K562 (cell line): ENCODE measurements around the gene TTC27. TPM values are rescaled to one million over a fixed set of nuclear protein-coding genes. Genes with fewer than 3 reads are reported as not detected.

Source experiments
- CBFB ChIP-seq: sonication (generic); formaldehyde crosslinking; IDR thresholded peaks from 2 replicates; pipeline ENCODE4 v1.4.0; 2020; ENCODE audit warnings: mild to moderate bottlenecking, missing genetic modification reagents
- CXXC5 ChIP-seq: fragments of 250-450 bp; sonication (Bioruptor Pico); IDR thresholded peaks from 2 replicates; pipeline ENCODE4 v1.8.0; 2022; ENCODE audit warnings: inconsistent platforms, mild to moderate bottlenecking, moderate library complexity
- GABPB2 ChIP-seq: fragments of 250-450 bp; sonication (Bioruptor Pico); conservative IDR thresholded peaks from 2 replicates; pipeline ENCODE4 v1.5.1; 2021; ENCODE audit warnings: mild to moderate bottlenecking
- HDAC6 ChIP-seq: IDR thresholded peaks from 2 replicates; pipeline ENCODE4 v1.6.1; 2012; ENCODE audit warnings: low read depth, mild to moderate bottlenecking, control low read depth, inconsistent platforms, low read length, moderate library complexity
- HMG20A ChIP-seq: fragments of 450-650 bp; formaldehyde crosslinking; conservative IDR thresholded peaks from 2 replicates; pipeline ENCODE4 v1.4.0; 2020; ENCODE audit warnings: mild to moderate bottlenecking, mixed read lengths
- MCM3 ChIP-seq: fragments of 450-650 bp; IDR thresholded peaks from 2 replicates; pipeline ENCODE4 v1.6.1; 2016
- OTX1 ChIP-seq: fragments of 450-650 bp; formaldehyde crosslinking; IDR thresholded peaks from 2 replicates; pipeline ENCODE4 v1.4.0; 2022; ENCODE audit warnings: mild to moderate bottlenecking
- PRMT5 ChIP-seq: sonication (generic); formaldehyde crosslinking; IDR thresholded peaks from 2 replicates; pipeline ENCODE4 v1.5.0; 2020; ENCODE audit warnings: missing genetic modification reagents
- SIN3B ChIP-seq: fragments of 450-650 bp; IDR thresholded peaks from 2 replicates; pipeline ENCODE4 v1.6.1; 2017; ENCODE audit warnings: low read depth, mild to moderate bottlenecking, moderate library complexity
- SMAD1 ChIP-seq: fragments of 150-350 bp; IDR thresholded peaks from 2 replicates; pipeline ENCODE4 v1.6.1; 2014; ENCODE audit warnings: low read length, low read depth; ENCODE audit not compliant: partially characterized antibody
- TCF3 ChIP-seq: sonication (generic); formaldehyde crosslinking; IDR thresholded peaks from 2 replicates; pipeline ENCODE4 v1.4.0; 2020; ENCODE audit warnings: mild to moderate bottlenecking, missing genetic modification reagents
- ZBTB8A ChIP-seq: fragments of 450-650 bp; IDR thresholded peaks from 2 replicates; pipeline ENCODE4 v1.6.1; 2018; ENCODE audit warnings: mild to moderate bottlenecking, moderate library complexity; ENCODE audit not compliant: partially characterized antibody
- ZFP1 ChIP-seq: fragments of 450-650 bp; formaldehyde crosslinking; IDR thresholded peaks from 2 replicates; pipeline ENCODE4 v1.4.0; 2020; ENCODE audit warnings: mild to moderate bottlenecking, mixed read lengths
- ZNF12 ChIP-seq: sonication (generic); formaldehyde crosslinking; IDR thresholded peaks from 2 replicates; pipeline ENCODE4 v1.4.0; 2020; ENCODE audit warnings: mild to moderate bottlenecking, missing genetic modification reagents
- ZNF134 ChIP-seq: fragments of 250-450 bp; sonication (Bioruptor Pico); conservative IDR thresholded peaks from 2 replicates; pipeline ENCODE4 v1.4.0; 2020
- ZNF23 ChIP-seq: fragments of 250-450 bp; sonication (Bioruptor Pico); IDR thresholded peaks from 2 replicates; pipeline ENCODE4 v1.4.0; 2020; ENCODE audit warnings: mild to moderate bottlenecking
- ZNF24 ChIP-seq: fragments of 450-650 bp; IDR thresholded peaks from 2 replicates; pipeline ENCODE4 v1.6.1; 2016
- ZNF551 ChIP-seq: fragments of 250-450 bp; sonication (Bioruptor Pico); IDR thresholded peaks from 2 replicates; pipeline ENCODE4 v1.5.0; 2021; ENCODE audit warnings: mild to moderate bottlenecking, moderate library complexity
- ZNF584 ChIP-seq: fragments of 200-800 bp; sonication (Bioruptor generic); IDR thresholded peaks from 2 replicates; pipeline ENCODE4 v1.6.1; 2016; ENCODE audit warnings: low read depth, mild to moderate bottlenecking, missing genetic modification characterization, missing compliant biosample characterization
- polyA plus RNA-seq, 8 experiments: library from polyadenylated mRNA; depleted of rRNA in 4 of 8; stranded (reverse) in 5 of 8; unstranded in 3 of 8; fragments of >200 nt; fragmentation: Nextera tagmentation in 2 of 8; fragmentation: Illumina TruSeq in 1 of 8; extraction: Ambion mirVana in 2 of 8; extraction: Trizol in 1 of 8; gene quantifications; 2 replicates each; pipeline versions ENCODE4 v1.2.1 to v1.2.3, GENCODE V29; 2011 to 2014; ENCODE audit warnings: inconsistent platforms in 1 of 8, missing spikeins in 1 of 8
- total RNA-seq, 7 experiments: library from RNA; depleted of rRNA in 6 of 7; stranded (reverse); fragments of >200 nt in 6 of 7; fragmentation: Illumina TruSeq in 2 of 7; extraction: Trizol in 2 of 7; gene quantifications; 2 replicates each; pipeline versions ENCODE4 v1.2.1 to v1.2.3, GENCODE V29; 2011 to 2021; ENCODE audit warnings: low replicate concordance in 1 of 7
- TF ChIP-seq, protein P1 (sequence below): sonication (generic); formaldehyde crosslinking; IDR thresholded peaks from 2 replicates; pipeline ENCODE4 v1.8.1; 2023; ENCODE audit warnings: mild to moderate bottlenecking, missing genetic modification reagents
- TF ChIP-seq, protein P2 (sequence below): fragments of 450-650 bp; IDR thresholded peaks from 2 replicates; pipeline ENCODE4 v1.6.1; 2017; ENCODE audit warnings: antibody characterized with exemption
- TF ChIP-seq, protein P3 (sequence below): sonication (generic); formaldehyde crosslinking; IDR thresholded peaks from 2 replicates; pipeline ENCODE4 v1.8.1; 2023; ENCODE audit warnings: mild to moderate bottlenecking, missing genetic modification reagents

The TTC27 gene
- total and polyA plus RNA-seq, 9 of the 15 experiments (the other 6 are each of a cell fraction or from before 2014, with no cell fraction given) = 44.3 to 93.4 (median 57.3) TPM

DNA sequence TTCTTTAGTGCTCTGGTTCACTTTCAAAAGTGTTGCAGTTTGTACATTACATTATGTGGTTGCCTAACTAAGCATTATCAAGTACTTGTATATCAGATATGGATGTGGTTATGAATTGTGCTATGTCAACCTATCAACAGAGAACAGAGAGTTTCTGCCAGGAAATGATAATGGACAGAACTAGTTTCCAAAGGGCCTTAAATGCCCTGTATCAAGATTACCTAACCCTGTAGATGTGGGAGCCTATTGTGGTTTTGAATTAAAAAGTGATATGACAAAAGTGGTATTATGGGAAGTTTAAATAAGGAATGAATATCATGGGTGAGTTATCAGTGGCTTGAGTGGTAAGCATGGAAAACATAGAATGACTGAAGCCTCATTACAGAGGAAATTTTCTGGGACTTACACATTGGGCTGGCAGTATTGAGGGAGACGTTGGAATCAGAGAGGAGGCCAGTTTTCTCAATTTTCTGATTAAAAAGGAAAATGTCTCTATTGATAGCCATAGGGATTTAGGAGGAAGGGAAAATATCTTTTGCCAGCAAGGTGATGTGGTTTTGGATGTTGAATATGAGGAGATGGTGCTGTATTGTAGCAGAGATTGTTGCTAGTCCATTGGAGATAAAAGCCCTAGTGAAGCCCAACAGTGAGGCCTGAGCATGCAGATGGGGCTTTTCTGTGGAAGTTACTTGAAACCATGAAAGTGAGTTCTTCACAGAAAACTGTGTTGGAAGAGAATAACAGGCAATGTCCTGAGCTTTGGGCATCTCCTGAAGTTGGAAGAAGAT is 140.7 kb downstream of the TTC27 start (continued):
- TF ChIP-seq, protein P1, sequence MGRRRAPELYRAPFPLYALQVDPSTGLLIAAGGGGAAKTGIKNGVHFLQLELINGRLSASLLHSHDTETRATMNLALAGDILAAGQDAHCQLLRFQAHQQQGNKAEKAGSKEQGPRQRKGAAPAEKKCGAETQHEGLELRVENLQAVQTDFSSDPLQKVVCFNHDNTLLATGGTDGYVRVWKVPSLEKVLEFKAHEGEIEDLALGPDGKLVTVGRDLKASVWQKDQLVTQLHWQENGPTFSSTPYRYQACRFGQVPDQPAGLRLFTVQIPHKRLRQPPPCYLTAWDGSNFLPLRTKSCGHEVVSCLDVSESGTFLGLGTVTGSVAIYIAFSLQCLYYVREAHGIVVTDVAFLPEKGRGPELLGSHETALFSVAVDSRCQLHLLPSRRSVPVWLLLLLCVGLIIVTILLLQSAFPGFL (CRISPR knock-in tag) = no peak
- no peak for TF ChIP-seq CXXC5
- no peak for TF ChIP-seq ZBTB8A
- no peak for TF ChIP-seq HDAC6
- no peak for TF ChIP-seq PRMT5 (CRISPR knock-in tag)
- no peak for TF ChIP-seq ZNF551 (CRISPR knock-in tag)
- TF ChIP-seq OTX1 (CRISPR knock-in tag) = 0 out of 2 replicates have a peak, but pooled peaks have one; percentile 22
- no peak for TF ChIP-seq ZNF134 (CRISPR knock-in tag)
- no peak for TF ChIP-seq SMAD1
- TF ChIP-seq TCF3 (CRISPR knock-in tag) = peak; percentile 97
- TF ChIP-seq, protein P2, sequence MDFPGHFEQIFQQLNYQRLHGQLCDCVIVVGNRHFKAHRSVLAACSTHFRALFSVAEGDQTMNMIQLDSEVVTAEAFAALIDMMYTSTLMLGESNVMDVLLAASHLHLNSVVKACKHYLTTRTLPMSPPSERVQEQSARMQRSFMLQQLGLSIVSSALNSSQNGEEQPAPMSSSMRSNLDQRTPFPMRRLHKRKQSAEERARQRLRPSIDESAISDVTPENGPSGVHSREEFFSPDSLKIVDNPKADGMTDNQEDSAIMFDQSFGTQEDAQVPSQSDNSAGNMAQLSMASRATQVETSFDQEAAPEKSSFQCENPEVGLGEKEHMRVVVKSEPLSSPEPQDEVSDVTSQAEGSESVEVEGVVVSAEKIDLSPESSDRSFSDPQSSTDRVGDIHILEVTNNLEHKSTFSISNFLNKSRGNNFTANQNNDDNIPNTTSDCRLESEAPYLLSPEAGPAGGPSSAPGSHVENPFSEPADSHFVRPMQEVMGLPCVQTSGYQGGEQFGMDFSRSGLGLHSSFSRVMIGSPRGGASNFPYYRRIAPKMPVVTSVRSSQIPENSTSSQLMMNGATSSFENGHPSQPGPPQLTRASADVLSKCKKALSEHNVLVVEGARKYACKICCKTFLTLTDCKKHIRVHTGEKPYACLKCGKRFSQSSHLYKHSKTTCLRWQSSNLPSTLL = no peak
- no peak for TF ChIP-seq HMG20A (CRISPR knock-in tag)
- no peak for TF ChIP-seq ZNF23 (CRISPR knock-in tag)
- TF ChIP-seq ZFP1 (CRISPR knock-in tag) = no peak
- no peak for TF ChIP-seq CBFB (CRISPR knock-in tag)
- TF ChIP-seq SIN3B = no peak
- no peak for TF ChIP-seq ZNF12 (CRISPR knock-in tag)
- 0 out of 2 replicates have a peak, but pooled peaks have one; percentile 60 for TF ChIP-seq ZNF584
- TF ChIP-seq, protein P3, sequence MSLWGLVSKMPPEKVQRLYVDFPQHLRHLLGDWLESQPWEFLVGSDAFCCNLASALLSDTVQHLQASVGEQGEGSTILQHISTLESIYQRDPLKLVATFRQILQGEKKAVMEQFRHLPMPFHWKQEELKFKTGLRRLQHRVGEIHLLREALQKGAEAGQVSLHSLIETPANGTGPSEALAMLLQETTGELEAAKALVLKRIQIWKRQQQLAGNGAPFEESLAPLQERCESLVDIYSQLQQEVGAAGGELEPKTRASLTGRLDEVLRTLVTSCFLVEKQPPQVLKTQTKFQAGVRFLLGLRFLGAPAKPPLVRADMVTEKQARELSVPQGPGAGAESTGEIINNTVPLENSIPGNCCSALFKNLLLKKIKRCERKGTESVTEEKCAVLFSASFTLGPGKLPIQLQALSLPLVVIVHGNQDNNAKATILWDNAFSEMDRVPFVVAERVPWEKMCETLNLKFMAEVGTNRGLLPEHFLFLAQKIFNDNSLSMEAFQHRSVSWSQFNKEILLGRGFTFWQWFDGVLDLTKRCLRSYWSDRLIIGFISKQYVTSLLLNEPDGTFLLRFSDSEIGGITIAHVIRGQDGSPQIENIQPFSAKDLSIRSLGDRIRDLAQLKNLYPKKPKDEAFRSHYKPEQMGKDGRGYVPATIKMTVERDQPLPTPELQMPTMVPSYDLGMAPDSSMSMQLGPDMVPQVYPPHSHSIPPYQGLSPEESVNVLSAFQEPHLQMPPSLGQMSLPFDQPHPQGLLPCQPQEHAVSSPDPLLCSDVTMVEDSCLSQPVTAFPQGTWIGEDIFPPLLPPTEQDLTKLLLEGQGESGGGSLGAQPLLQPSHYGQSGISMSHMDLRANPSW = no peak
- TF ChIP-seq GABPB2 (CRISPR knock-in tag) = no peak
- TF ChIP-seq MCM3 = no peak
- TF ChIP-seq ZNF24 = peak; percentile 42; the same call in 1 of the 2 replicates
